ENCODE results near the gene ECD.

The ECD gene

DNA sequence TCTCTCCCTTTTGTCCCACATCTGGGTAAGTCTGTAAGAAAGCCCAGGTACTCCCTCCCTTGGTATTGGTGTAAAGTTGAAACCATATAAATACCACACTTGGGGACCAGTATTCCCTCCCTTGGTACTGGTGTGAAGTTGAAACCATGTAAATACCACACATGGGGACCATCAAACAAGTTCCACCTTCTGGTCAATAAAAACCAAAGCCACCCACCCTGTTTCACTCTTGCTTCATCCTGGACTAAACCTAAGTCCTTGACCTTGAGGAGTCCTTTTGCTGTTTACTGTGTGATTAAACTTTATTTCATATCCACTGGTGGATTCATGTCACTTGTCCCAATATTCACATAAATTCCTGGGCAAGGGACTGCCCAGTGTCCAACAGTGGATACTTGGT is 79.5 kb downstream of the ECD start:
- Histone ChIP-seq H2AFZ (ENCODE audit: low read length) (no peak overlapping the region), H3K4me1 (ENCODE audit: insufficient read depth, low read length, poor library complexity, severe bottlenecking) (peaks cover 10% of the 10 kb centered on the region), H3K36me3 (ENCODE audit: insufficient read depth, low read length) (no peaks in the 10 kb centered on the region), H3K9me2 (replicated peaks; ENCODE audit: low read depth, low read length) (no peaks in the 10 kb centered on the region), H3K4me3 (ENCODE audit: low read length, poor library complexity, severe bottlenecking) (no peak overlapping the region), H3K27me3 (ENCODE audit: insufficient read depth, low read length, poor library complexity, severe bottlenecking) (no peaks in the 10 kb centered on the region), H3K9me3 (ENCODE audit: insufficient read depth, low read depth, low read length) (no peaks in the 10 kb centered on the region), H3K4me2 (ENCODE audit: low read depth, low read length, poor library complexity, severe bottlenecking) (no peak overlapping the region), H3F3A (ENCODE audit: low read depth) (no peaks in the 10 kb centered on the region), H3K79me2 (ENCODE audit: insufficient read depth, low read length) (peaks cover 92% of the 10 kb centered on the region), H4K20me1 (ENCODE audit: insufficient read depth, low read length, poor library complexity, severe bottlenecking) (peaks cover 41% of the 10 kb centered on the region), H3K9ac (ENCODE audit: low read depth, low read length, poor library complexity, severe bottlenecking) (no peak overlapping the region)
- TF ChIP-seq, protein P1, sequence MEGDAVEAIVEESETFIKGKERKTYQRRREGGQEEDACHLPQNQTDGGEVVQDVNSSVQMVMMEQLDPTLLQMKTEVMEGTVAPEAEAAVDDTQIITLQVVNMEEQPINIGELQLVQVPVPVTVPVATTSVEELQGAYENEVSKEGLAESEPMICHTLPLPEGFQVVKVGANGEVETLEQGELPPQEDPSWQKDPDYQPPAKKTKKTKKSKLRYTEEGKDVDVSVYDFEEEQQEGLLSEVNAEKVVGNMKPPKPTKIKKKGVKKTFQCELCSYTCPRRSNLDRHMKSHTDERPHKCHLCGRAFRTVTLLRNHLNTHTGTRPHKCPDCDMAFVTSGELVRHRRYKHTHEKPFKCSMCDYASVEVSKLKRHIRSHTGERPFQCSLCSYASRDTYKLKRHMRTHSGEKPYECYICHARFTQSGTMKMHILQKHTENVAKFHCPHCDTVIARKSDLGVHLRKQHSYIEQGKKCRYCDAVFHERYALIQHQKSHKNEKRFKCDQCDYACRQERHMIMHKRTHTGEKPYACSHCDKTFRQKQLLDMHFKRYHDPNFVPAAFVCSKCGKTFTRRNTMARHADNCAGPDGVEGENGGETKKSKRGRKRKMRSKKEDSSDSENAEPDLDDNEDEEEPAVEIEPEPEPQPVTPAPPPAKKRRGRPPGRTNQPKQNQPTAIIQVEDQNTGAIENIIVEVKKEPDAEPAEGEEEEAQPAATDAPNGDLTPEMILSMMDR (conservative IDR thresholded peaks at IDR 0.05; ENCODE audit: low read length), result no peak
- no peak for TF ChIP-seq EZH2phosphoT487 (IDR thresholded peaks at IDR 0.05; ENCODE audit: borderline replicate concordance)

DNA sequence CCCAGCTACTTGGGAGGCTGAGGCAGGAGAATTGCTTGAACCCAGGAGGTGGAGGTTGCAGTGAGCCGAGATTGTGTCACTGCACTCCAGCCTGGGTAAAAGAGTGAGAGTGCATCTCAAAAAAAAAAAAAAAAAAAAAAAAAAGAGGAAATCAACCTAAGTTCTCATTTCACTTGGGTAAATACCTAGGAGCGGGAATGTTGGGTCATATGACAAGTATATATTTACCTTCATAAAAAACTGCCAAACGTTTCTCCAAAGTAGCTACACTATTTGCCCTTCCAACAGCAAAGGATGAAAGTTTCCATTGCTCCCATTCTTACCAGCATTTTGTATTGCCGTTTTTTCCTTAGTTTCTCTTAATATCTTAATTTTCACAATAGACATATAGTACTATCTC is 81.0 kb downstream of the ECD start:
- Histone ChIP-seq H3K9me2 (replicated peaks; ENCODE audit: low read depth, low read length) (no peaks in the 10 kb centered on the region), H3K79me2 (ENCODE audit: insufficient read depth, low read length) (peaks cover 91% of the 10 kb centered on the region), H4K20me1 (ENCODE audit: insufficient read depth, low read length, poor library complexity, severe bottlenecking) (peaks cover 28% of the 10 kb centered on the region), H2AFZ (ENCODE audit: low read length) (no peak overlapping the region), H3K36me3 (ENCODE audit: insufficient read depth, low read length) (no peaks in the 10 kb centered on the region), H3K9ac (ENCODE audit: low read depth, low read length, poor library complexity, severe bottlenecking) (no peak overlapping the region), H3K4me3 (ENCODE audit: low read length, poor library complexity, severe bottlenecking) (no peak overlapping the region), H3K4me2 (ENCODE audit: low read depth, low read length, poor library complexity, severe bottlenecking) (no peak overlapping the region), H3K27me3 (ENCODE audit: insufficient read depth, low read length, poor library complexity, severe bottlenecking) (no peaks in the 10 kb centered on the region), H3K9me3 (ENCODE audit: insufficient read depth, low read depth, low read length) (no peaks in the 10 kb centered on the region), H3F3A (ENCODE audit: low read depth) (no peaks in the 10 kb centered on the region), H3K4me1 (ENCODE audit: insufficient read depth, low read length, poor library complexity, severe bottlenecking) (peaks cover 5% of the 10 kb centered on the region)
- no peak for TF ChIP-seq EZH2phosphoT487 (IDR thresholded peaks at IDR 0.05; ENCODE audit: borderline replicate concordance)
- TF ChIP-seq, protein P1 (conservative IDR thresholded peaks at IDR 0.05; ENCODE audit: low read length), result no peak

DNA sequence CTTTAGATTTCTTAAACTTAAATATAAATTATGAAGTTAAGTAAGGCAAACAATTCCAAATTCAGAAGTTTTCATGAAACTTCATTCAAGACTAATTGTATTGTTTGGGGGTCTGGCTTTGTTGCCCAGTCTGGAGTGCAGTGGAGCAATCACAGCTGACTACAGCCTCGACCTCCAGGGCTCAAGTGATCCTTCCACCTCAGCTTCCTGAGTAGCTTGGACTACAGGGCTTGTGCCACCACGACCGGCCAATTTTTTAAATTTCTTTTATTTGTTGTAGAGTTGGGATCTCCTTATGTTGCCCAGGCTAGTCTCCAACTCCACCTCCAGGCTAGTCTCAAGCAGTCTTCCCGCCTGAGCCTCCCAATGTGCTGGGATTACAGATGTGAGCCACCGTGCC is 83.6 kb downstream of the ECD start:
- Histone ChIP-seq H3K36me3 (ENCODE audit: insufficient read depth, low read length) (no peaks in the 10 kb centered on the region), H2AFZ (ENCODE audit: low read length) (no peak overlapping the region), H4K20me1 (ENCODE audit: insufficient read depth, low read length, poor library complexity, severe bottlenecking) (peaks cover 20% of the 10 kb centered on the region), H3K4me2 (ENCODE audit: low read depth, low read length, poor library complexity, severe bottlenecking) (no peak overlapping the region), H3K9ac (ENCODE audit: low read depth, low read length, poor library complexity, severe bottlenecking) (no peak overlapping the region), H3K4me3 (ENCODE audit: low read length, poor library complexity, severe bottlenecking) (no peak overlapping the region), H3K9me2 (replicated peaks; ENCODE audit: low read depth, low read length) (no peaks in the 10 kb centered on the region), H3K4me1 (ENCODE audit: insufficient read depth, low read length, poor library complexity, severe bottlenecking) (no peaks in the 10 kb centered on the region), H3K9me3 (ENCODE audit: insufficient read depth, low read depth, low read length) (no peaks in the 10 kb centered on the region), H3K79me2 (ENCODE audit: insufficient read depth, low read length) (peaks cover 85% of the 10 kb centered on the region), H3F3A (ENCODE audit: low read depth) (no peaks in the 10 kb centered on the region), H3K27me3 (ENCODE audit: insufficient read depth, low read length, poor library complexity, severe bottlenecking) (no peaks in the 10 kb centered on the region)
- no peak for TF ChIP-seq EZH2phosphoT487 (IDR thresholded peaks at IDR 0.05; ENCODE audit: borderline replicate concordance)
- TF ChIP-seq, protein P1 (conservative IDR thresholded peaks at IDR 0.05; ENCODE audit: low read length), result no peak

All from Loucy (cell line).